COLO668 (cell line): ENCODE measurements around the gene MAST4.

Source experiments
- DNase-seq: peaks from one replicate; lab custom pipeline; 2025; ENCODE audit not compliant: unreplicated experiment; lab: John Stamatoyannopoulos, UW

The MAST4 gene

DNA sequence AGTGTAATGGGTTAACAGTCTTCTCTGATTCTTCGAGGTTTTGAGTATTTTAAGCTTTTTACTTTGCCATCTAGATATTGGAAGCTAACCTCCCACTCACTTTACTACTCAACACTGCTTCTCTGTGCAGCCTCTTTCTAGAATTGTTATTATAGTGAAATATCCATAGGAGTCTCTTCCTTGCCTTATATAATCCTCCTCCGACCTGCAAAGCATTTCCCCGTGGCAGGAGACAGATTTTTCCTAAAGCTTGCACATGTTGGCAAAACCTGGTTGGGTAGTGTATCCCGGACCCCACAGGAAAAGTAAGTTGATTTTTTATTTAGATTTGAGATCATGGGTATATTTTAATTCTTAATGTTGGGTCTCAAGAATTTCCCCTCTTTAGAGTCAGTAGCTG is 351.3 kb downstream of the MAST4 start:
- no peak for DNase-seq

- no peak for DNase-seq
Observed at GRCh38 chr5:66949066-66949465, 352.9 kb downstream of the MAST4 start.

GRCh38 chr5:66952153-66952552 is 356.0 kb downstream of the MAST4 start:
- no peak for DNase-seq

DNA sequence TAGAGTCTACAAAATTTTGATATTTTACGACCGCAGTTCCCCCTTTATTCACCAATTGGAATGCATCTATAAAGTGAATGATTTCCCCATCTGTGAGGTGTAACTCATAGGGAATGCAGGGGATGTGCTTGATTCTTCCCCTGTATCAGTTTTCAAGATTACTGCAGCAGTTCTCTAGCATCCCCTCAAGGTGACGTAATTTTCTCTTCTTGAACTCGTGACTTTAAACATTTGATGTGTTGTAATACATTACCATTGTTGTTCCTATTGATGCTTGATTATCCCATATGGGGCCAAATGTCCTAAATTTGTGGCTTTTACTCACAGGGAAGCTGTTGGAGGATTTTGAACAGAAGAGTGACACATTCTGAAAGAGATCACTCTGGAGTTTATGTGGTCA is 360.2 kb downstream of the MAST4 start:
- no peak for DNase-seq

DNA sequence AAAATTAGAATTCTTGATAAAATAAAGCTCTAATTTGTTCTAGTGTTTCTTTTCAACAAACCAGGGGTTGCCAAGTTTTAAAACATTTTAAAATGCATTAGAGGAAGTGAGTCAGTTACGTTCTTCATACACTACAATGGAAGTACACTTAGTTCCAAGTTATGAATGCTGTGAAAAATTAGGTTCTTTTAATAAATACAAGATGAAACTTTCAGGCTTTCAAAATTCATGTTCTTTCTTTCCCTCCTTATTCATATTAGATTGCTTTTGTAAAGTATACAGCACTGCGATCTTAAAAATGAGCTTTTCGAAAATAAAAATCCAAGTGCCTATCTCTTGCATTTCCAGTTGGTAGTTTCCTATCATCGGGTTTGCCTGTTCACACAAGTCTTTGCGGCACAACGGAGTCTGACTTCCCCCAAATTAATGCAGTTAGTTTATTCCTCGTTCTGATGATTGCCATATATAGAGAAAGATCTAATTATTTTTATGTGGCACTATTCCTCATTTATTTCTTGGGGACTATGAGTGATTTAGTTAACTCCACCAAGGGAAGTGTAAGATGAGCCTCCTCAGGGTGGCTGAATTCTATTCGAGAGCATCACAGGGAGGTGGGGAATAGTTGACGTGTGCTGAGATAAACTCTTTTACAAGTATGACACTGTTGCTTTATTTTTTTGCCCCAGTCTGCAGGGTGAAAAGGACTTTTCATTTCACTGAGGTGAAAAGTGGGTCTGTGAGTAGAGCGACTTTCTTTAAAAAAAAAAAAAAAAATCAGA is 362.2 kb downstream of the MAST4 start:
- no peak for DNase-seq

- peak; percentile 15 for DNase-seq
Observed at GRCh38 chr5:66958980-66959641, 362.9 kb downstream of the MAST4 start.

- no peak for DNase-seq
Observed at GRCh38 chr5:66959653-66960052, 363.5 kb downstream of the MAST4 start.

- DNase-seq, result peak; percentile 15
Observed at GRCh38 chr5:66960369-66961137, 364.4 kb downstream of the MAST4 start.

- DNase-seq, result no peak
Observed at GRCh38 chr5:66963559-66963971, 367.4 kb downstream of the MAST4 start.

DNA sequence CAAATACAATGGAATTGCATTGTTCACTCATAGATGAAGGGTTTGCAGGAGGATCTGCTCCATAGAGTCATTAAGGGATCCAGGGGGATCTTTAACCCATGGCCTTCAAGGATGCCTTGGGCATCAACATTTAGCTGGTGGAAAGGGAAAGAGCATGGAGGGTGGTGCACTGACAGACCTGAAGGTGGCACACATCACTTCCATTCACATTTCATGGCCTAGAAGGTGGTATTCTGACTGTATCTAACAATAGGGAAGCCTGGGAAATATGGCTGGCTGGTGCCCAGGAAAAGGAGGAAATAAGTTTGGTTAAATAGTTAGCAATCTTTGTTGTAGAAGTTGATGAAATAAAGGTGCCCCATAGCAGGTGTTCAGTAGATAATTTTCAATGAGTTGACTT is 370.2 kb downstream of the MAST4 start:
- DNase-seq, result no peak

DNA sequence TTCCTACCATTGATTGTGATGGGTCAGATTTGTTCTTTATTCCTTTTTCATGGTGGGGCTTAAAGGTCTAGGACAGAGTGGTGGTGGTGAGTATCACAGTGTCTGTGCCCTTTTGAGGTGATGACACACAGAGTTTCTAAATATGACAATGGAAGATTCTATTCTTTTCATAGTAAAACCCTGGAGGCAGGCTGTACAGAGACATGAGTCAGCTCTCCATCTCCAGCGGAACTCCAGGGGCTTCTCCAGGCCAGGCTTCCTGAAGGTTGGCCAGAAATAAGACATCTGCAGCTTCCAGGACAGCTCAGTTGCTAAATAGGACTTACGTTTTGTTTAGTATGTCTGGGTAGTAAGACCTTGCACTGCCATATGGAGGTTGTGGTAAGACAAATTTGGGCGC is 370.9 kb downstream of the MAST4 start:
- no peak for DNase-seq

- DNase-seq, result no peak
Observed at GRCh38 chr5:66967826-66968262, 371.7 kb downstream of the MAST4 start.

DNA sequence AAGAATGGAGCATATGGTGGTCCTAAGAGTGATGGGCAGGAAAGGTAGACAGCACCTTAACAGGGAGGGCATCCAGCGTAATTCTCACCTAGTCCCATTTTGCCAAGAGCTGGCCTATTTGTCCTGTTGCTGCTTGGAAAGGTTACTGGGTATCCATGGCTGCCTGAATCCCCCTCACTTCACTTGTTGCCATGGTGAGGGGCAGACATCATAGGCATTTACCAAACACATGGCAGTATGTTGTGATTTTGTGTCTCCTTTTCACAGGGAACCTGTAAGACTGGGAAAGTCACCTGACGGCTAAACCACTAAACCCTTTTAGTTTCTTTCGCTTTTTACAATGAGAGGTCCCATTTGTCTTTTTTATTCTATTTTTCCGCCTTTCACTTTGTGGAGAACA is 373.3 kb downstream of the MAST4 start:
- DNase-seq, result no peak

GRCh38 chr5:66969963-66970362 is 373.8 kb downstream of the MAST4 start:
- DNase-seq, result no peak

DNA sequence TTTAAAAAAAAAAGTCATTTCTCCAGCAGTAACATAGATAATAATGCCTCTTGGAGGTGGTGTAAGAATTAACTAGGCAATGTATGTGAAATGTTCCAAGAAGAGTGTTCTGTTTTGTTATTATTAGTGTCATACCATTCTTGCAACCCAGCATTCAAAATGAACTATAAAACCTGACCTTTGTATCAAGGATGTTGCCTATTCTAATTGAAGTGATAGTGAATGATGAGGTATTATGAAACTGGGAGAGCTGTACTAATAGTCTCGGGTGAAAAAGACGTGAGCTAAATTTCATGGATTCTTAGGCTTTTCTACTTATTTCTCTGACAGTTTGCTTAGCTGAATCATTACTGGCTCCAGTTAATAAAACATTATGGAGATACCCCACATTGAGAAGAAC is 375.8 kb downstream of the MAST4 start:
- no peak for DNase-seq

DNA sequence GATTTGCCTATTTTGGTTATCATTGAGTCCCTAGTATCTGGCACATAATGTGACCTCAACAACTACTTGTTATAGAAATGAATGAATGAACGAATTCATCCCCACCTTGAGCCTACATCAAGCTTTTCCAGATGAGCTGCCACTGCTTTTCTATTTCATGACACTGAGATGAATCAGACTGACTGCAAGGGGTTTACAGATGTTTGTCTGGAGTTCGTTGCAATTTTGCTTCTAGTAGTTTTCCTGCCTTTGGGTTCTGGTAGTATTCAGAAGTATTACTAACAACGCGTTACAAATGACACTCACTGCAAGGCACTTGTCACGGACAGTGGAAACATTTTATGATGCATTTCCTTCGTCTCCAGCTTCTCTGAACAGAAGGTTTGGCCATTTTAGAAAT is 378.1 kb downstream of the MAST4 start:
- DNase-seq, result no peak

DNA sequence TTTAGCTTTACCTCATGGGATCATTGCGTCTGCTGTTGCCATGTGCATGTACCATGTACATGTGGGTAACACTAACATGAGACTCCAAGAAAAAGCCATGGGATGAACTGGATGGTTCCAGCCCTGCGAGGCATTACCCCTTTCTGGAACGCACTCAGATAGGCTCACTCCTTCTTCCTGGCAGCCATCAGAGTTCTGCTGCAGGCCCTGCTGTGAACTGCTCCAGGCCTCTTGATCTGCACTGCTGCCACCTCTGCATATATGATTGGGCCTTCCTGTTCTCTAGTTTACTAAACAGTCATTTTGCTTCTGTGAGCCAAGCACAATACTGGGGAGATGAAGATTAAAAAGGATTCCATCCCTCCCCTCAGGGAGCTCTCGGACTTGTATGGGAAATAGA is 379.9 kb downstream of the MAST4 start:
- DNase-seq, result no peak

- no peak for DNase-seq
Observed at GRCh38 chr5:66979738-66980137, 383.5 kb downstream of the MAST4 start.

- no peak for DNase-seq
Observed at GRCh38 chr5:66981266-66982055, 385.3 kb downstream of the MAST4 start.

- no peak for DNase-seq
Observed at GRCh38 chr5:66982056-66982387, 385.8 kb downstream of the MAST4 start.

DNA sequence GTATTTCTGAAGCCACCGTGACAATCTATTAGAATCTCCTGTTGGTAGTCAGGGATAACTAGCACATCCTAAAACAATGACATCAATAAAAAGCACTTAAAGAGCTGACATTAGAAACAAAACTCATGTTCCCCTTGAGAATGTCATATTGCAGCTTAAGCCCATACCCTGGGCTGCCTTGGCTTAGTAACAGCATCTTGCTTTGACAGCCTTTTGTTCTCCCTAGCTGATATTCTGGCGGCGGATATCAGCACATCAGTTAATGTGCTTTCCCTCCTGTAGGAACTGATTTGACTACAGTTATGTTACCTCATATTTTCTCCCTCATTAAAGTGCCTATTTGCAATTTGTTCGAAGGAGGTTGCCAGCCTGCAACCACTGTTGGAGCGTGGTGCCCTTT is 386.3 kb downstream of the MAST4 start:
- DNase-seq, result no peak
